SK-N-SH treated with all-trans-retinoic acid at 6 μM for 48 hours (cell line): ENCODE results near the gene CDH22.

Experiments
- ATAC-seq: fragments of 200-7000 bp; cut with Tn5 transposase; 3 replicates; pipeline ENCODE4 v1.9.1; 2020; ENCODE audit warnings: mild to moderate bottlenecking, moderate library complexity
- ARNTL ChIP-seq: fragments of 450-650 bp; formaldehyde crosslinking; IDR thresholded peaks from 2 replicates; pipeline ENCODE4 v1.5.0; 2020; ENCODE audit warnings: low read depth, mild to moderate bottlenecking, moderate library complexity, borderline replicate concordance
- BACH2 ChIP-seq: fragments of 250-450 bp; sonication (Bioruptor Pico); IDR thresholded peaks from 2 replicates; pipeline ENCODE4 v1.9.0; 2021; ENCODE audit warnings: mild to moderate bottlenecking, borderline replicate concordance
- CREB5 ChIP-seq: fragments of 250-450 bp; sonication (Bioruptor Pico); IDR thresholded peaks from 2 replicates; pipeline ENCODE4 v1.5.1; 2020; ENCODE audit warnings: low read depth, mild to moderate bottlenecking, moderate library complexity
- CSDC2 ChIP-seq: fragments of 250-450 bp; sonication (Bioruptor Pico); IDR thresholded peaks from 2 replicates; pipeline ENCODE4 v1.5.0; 2020; ENCODE audit warnings: mild to moderate bottlenecking, moderate library complexity
- CSRNP3 ChIP-seq: fragments of 250-450 bp; sonication (Bioruptor Pico); IDR thresholded peaks from 2 replicates; pipeline ENCODE4 v1.5.1; 2021; ENCODE audit warnings: mild to moderate bottlenecking, moderate library complexity
- ESRRG ChIP-seq: fragments of 250-450 bp; sonication (Bioruptor Pico); IDR thresholded peaks from 2 replicates; pipeline ENCODE4 v1.6.1; 2021; ENCODE audit warnings: mild to moderate bottlenecking
- GLIS3 ChIP-seq: fragments of 250-450 bp; sonication (Bioruptor Pico); IDR thresholded peaks from 2 replicates; pipeline ENCODE4 v1.5.0; 2020; ENCODE audit warnings: mild to moderate bottlenecking, moderate library complexity
- ISL1 ChIP-seq: fragments of 250-450 bp; sonication (Bioruptor Pico); IDR thresholded peaks from 2 replicates; pipeline ENCODE4 v2.1.2; 2022; ENCODE audit warnings: mild to moderate bottlenecking, moderate library complexity
- OSR1 ChIP-seq: fragments of 250-450 bp; sonication (Bioruptor Pico); IDR thresholded peaks from 2 replicates; pipeline ENCODE4 v1.8.0; 2022; ENCODE audit warnings: moderate library complexity, mild to moderate bottlenecking, inconsistent platforms
- PATZ1 ChIP-seq: fragments of 250-450 bp; sonication (Bioruptor Pico); IDR thresholded peaks from 2 replicates; pipeline ENCODE4 v1.8.0; 2020; ENCODE audit warnings: mild to moderate bottlenecking, moderate library complexity, borderline replicate concordance
- POU6F1 ChIP-seq: fragments of 250-450 bp; sonication (Bioruptor Pico); IDR thresholded peaks from 2 replicates; pipeline ENCODE4 v1.8.0; 2021; ENCODE audit warnings: low read depth, mild to moderate bottlenecking, moderate library complexity, borderline replicate concordance
- PPARA ChIP-seq: fragments of 250-450 bp; sonication (Bioruptor Pico); IDR thresholded peaks from 2 replicates; pipeline ENCODE4 v1.5.0; 2020; ENCODE audit warnings: mild to moderate bottlenecking, borderline replicate concordance
- RARB ChIP-seq: fragments of 250-450 bp; sonication (Bioruptor Pico); IDR thresholded peaks from 2 replicates; pipeline ENCODE4 v1.8.0; 2021; ENCODE audit warnings: mild to moderate bottlenecking, moderate library complexity
- SNAI2 ChIP-seq: fragments of 250-450 bp; sonication (Bioruptor Pico); IDR thresholded peaks from 2 replicates; pipeline ENCODE4 v1.5.0; 2020; ENCODE audit warnings: mild to moderate bottlenecking, moderate library complexity
- TCF4 ChIP-seq: fragments of 250-450 bp; sonication (Bioruptor Pico); IDR thresholded peaks from 2 replicates; pipeline ENCODE4 v1.8.0; 2021; ENCODE audit warnings: mild to moderate bottlenecking, moderate library complexity, borderline replicate concordance
- TOX ChIP-seq: fragments of 250-450 bp; sonication (Bioruptor Pico); IDR thresholded peaks from 2 replicates; pipeline ENCODE4 v1.8.0; 2021; ENCODE audit warnings: mild to moderate bottlenecking, moderate library complexity, borderline replicate concordance
- TSHZ2 ChIP-seq: fragments of 250-450 bp; sonication (Bioruptor Pico); IDR thresholded peaks from 2 replicates; pipeline ENCODE4 v1.5.0; 2020; ENCODE audit warnings: mild to moderate bottlenecking, moderate library complexity
- ZFP30 ChIP-seq: fragments of 450-650 bp; formaldehyde crosslinking; IDR thresholded peaks from 2 replicates; pipeline ENCODE4 v1.5.0; 2022; ENCODE audit warnings: mild to moderate bottlenecking, moderate library complexity
- ZNF565 ChIP-seq: fragments of 450-650 bp; formaldehyde crosslinking; conservative IDR thresholded peaks from 2 replicates; pipeline ENCODE4 v1.5.0; 2020; ENCODE audit warnings: low read depth, mild to moderate bottlenecking, moderate library complexity
- ZNF70 ChIP-seq: fragments of 450-650 bp; formaldehyde crosslinking; IDR thresholded peaks from 2 replicates; pipeline ENCODE4 v1.5.0; 2020; ENCODE audit warnings: mild to moderate bottlenecking, moderate library complexity
- ZNF8 ChIP-seq: fragments of 450-650 bp; formaldehyde crosslinking; IDR thresholded peaks from 2 replicates; pipeline ENCODE4 v1.5.0; 2020; ENCODE audit warnings: mild to moderate bottlenecking, moderate library complexity

Gene CDH22

GRCh38 chr20:46296526-46297250 lies 11.6 kb downstream of the CDH22 start:
- TF ChIP-seq ZNF565 (no peak), ARNTL (CRISPR knock-in tag) (no peak), POU6F1 (CRISPR knock-in tag) (no peak), BACH2 (CRISPR knock-in tag) (no peak), SNAI2 (CRISPR knock-in tag) (no peak), CSDC2 (CRISPR knock-in tag) (no peak), PPARA (CRISPR knock-in tag) (no peak), TCF4 (no peak), TSHZ2 (no peak), GLIS3 (CRISPR knock-in tag) (no peak), ZNF8 (CRISPR knock-in tag) (no peak), OSR1 (no peak), ISL1 (CRISPR knock-in tag) (no peak), TOX (CRISPR knock-in tag) (no peak), CSRNP3 (CRISPR knock-in tag) (no peak), PATZ1 (CRISPR knock-in tag) (no peak), ZFP30 (CRISPR knock-in tag) (no peak)
- no peak for ATAC-seq

GRCh38 chr20:46293084-46293483 lies 15.2 kb downstream of the CDH22 start:
- peak; percentile 81 for ATAC-seq
- TF ChIP-seq TOX (CRISPR knock-in tag): no peak
- TF ChIP-seq OSR1: no peak
- no peak for TF ChIP-seq ZNF70
- no peak for TF ChIP-seq ZNF8 (CRISPR knock-in tag)
- TF ChIP-seq ISL1 (CRISPR knock-in tag): peak; percentile 26; the same call in 1 of the 2 replicates
- peak; percentile 91; the same call in 1 of the 2 replicates for TF ChIP-seq SNAI2 (CRISPR knock-in tag)
- TF ChIP-seq POU6F1 (CRISPR knock-in tag): no peak
- no peak for TF ChIP-seq ARNTL (CRISPR knock-in tag)
- no peak for TF ChIP-seq RARB (CRISPR knock-in tag)
- TF ChIP-seq CSDC2 (CRISPR knock-in tag): peak; percentile 53; the same call in 1 of the 2 replicates
- no peak for TF ChIP-seq ESRRG (CRISPR knock-in tag)
- TF ChIP-seq GLIS3 (CRISPR knock-in tag): no peak
- no peak for TF ChIP-seq PATZ1 (CRISPR knock-in tag)
- TF ChIP-seq ZFP30 (CRISPR knock-in tag): no peak
- no peak for TF ChIP-seq CREB5 (CRISPR knock-in tag)
- no peak for TF ChIP-seq TCF4
- no peak for TF ChIP-seq CSRNP3 (CRISPR knock-in tag)
